DOHH2 (cell line): ENCODE measurements around the gene SFRP5.

Experiments
- EZH2phosphoT487 ChIP-seq: fragments of 200-600 bp; sonication (generic); IDR thresholded peaks from 2 replicates; pipeline ENCODE4 v1.6.1; 2017; ENCODE audit warnings: borderline replicate concordance, mild to moderate bottlenecking, antibody characterized with exemption, low read length, moderate library complexity, mixed read lengths
- TF ChIP-seq, protein P1 (sequence below): fragments of 200-600 bp; sonication (generic); IDR thresholded peaks from one replicate; pipeline ENCODE4 v1.5.1; 2014; ENCODE audit warnings: antibody characterized with exemption, mild to moderate bottlenecking, low read depth, low read length; ENCODE audit not compliant: poor library complexity, severe bottlenecking

DNA sequence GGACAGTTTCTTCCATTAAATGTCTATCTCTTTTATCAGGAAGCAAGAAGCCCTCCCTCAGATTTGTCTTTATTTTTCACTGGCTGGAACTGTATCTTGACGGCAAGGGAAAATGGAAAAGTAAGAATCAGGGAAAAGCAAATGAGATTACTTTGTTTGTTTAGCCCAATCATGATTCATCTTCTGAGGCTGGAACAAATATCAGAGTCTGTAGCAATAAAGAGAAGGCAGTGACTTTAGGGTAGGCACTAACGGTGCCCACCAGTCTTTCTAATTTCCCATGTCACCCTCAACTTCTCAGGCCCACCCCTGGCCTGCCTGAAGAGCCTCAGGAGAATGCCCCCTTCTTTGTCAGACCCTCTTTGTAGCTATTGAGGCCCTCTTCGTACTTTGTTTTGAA is 41.5 kb upstream of the SFRP5 start:
- TF ChIP-seq, protein P1, sequence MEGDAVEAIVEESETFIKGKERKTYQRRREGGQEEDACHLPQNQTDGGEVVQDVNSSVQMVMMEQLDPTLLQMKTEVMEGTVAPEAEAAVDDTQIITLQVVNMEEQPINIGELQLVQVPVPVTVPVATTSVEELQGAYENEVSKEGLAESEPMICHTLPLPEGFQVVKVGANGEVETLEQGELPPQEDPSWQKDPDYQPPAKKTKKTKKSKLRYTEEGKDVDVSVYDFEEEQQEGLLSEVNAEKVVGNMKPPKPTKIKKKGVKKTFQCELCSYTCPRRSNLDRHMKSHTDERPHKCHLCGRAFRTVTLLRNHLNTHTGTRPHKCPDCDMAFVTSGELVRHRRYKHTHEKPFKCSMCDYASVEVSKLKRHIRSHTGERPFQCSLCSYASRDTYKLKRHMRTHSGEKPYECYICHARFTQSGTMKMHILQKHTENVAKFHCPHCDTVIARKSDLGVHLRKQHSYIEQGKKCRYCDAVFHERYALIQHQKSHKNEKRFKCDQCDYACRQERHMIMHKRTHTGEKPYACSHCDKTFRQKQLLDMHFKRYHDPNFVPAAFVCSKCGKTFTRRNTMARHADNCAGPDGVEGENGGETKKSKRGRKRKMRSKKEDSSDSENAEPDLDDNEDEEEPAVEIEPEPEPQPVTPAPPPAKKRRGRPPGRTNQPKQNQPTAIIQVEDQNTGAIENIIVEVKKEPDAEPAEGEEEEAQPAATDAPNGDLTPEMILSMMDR: no peak
- no peak for TF ChIP-seq EZH2phosphoT487
